HS-5 (cell line): ENCODE measurements around the gene SOX14.

ENCODE experiments used
- DNase-seq: peaks from one replicate; pipeline ENCODE4 v3.0.0-alpha.2; 2012; ENCODE audit warnings: low read depth

SOX14 gene

GRCh38 chr3:137764001-137764433 lies at the start of gene SOX14:
TSS of gene SOX14 (plus strand) at chr3:137764315. CDS start at chr3:137764785, 470 bp downstream.
- no peak for DNase-seq

- no peak for DNase-seq
These were observed 49.6 kb upstream of the SOX14 start for GRCh38 chr3:137714551-137714950.

GRCh38 chr3:137724240-137724639 lies 39.9 kb upstream of the SOX14 start:
- DNase-seq, result no peak

GRCh38 chr3:137737208-137737607 lies 26.9 kb upstream of the SOX14 start:
- no peak for DNase-seq

- no peak for DNase-seq
These were observed 25.4 kb upstream of the SOX14 start for GRCh38 chr3:137738710-137739109.

GRCh38 chr3:137743608-137744007 lies 20.5 kb upstream of the SOX14 start:
- no peak for DNase-seq

GRCh38 chr3:137746808-137747207 lies 17.3 kb upstream of the SOX14 start:
- no peak for DNase-seq

- no peak for DNase-seq
These were observed 4.6 kb upstream of the SOX14 start for GRCh38 chr3:137759505-137759904.

- DNase-seq, result no peak
These were observed 3.6 kb upstream of the SOX14 start for GRCh38 chr3:137760341-137761098.

- DNase-seq, result no peak
These were observed 3.0 kb upstream of the SOX14 start for GRCh38 chr3:137761099-137761562.

GRCh38 chr3:137761563-137762503 lies 2.3 kb upstream of the SOX14 start:
- no peak for DNase-seq

GRCh38 chr3:137762674-137763593 lies 1.2 kb upstream of the SOX14 start:
- no peak for DNase-seq

GRCh38 chr3:137763594-137763938 lies 549 bp upstream of the SOX14 start:
- no peak for DNase-seq

- no peak for DNase-seq
These were observed 621 bp downstream of the SOX14 start for GRCh38 chr3:137764563-137765309.

- DNase-seq, result no peak
These were observed 1.4 kb downstream of the SOX14 start for GRCh38 chr3:137765310-137766033.

- no peak for DNase-seq
These were observed 2.1 kb downstream of the SOX14 start for GRCh38 chr3:137766041-137766875.

GRCh38 chr3:137766876-137767537 lies 2.9 kb downstream of the SOX14 start:
- no peak for DNase-seq

- no peak for DNase-seq
These were observed 3.6 kb downstream of the SOX14 start for GRCh38 chr3:137767538-137768360.
